Measurements from ENCODE around the gene GTF2F2.

DNA sequence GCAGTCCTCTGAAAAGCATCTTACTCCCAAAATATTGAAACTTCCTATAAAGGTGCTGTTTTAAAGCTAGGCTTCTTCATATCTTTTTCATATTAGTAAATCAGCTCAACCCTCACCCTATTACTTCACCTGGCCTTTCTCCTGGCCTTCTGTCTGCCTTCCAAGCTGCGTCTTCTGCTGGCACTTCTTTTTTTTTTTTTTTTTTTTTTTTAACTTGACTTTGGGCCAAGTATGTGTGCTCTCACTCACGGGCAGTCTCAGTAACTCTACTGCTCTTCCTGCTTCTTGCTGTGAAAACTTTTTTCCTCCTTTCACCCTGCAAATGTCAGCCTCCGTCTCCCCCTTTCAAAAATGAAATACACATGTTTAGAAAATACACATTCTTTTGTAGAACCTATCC, 121.8 kb downstream of the GTF2F2 start:
- TF ChIP-seq, protein P1, sequence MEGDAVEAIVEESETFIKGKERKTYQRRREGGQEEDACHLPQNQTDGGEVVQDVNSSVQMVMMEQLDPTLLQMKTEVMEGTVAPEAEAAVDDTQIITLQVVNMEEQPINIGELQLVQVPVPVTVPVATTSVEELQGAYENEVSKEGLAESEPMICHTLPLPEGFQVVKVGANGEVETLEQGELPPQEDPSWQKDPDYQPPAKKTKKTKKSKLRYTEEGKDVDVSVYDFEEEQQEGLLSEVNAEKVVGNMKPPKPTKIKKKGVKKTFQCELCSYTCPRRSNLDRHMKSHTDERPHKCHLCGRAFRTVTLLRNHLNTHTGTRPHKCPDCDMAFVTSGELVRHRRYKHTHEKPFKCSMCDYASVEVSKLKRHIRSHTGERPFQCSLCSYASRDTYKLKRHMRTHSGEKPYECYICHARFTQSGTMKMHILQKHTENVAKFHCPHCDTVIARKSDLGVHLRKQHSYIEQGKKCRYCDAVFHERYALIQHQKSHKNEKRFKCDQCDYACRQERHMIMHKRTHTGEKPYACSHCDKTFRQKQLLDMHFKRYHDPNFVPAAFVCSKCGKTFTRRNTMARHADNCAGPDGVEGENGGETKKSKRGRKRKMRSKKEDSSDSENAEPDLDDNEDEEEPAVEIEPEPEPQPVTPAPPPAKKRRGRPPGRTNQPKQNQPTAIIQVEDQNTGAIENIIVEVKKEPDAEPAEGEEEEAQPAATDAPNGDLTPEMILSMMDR (IDR thresholded peaks at IDR 0.05; ENCODE audit: low read length): no peak
- no peak for TF ChIP-seq EZH2 (IDR thresholded peaks at IDR 0.05; ENCODE audit: borderline replicate concordance, low read length)

Data from OCI-LY1 (cell line).